HepG2 (cell line): Measurements from ENCODE around the gene TSHZ2. TPM values are rescaled to one million over a fixed set of nuclear protein-coding genes. Genes with fewer than 3 reads are reported as not detected.
A peak's percentile ranks its signal among the peaks of the same experiment; 100 is the strongest.

ENCODE experiments used
- CEBPG ChIP-seq: IDR thresholded peaks from 2 replicates; pipeline ENCODE4 v1.6.1; 2016
- E2F5 ChIP-seq: sonication (generic); formaldehyde crosslinking; conservative IDR thresholded peaks from 2 replicates; pipeline ENCODE4 v1.4.0; 2020; ENCODE audit warnings: missing genetic modification reagents
- HIVEP1 ChIP-seq: sonication (generic); formaldehyde crosslinking; IDR thresholded peaks from 2 replicates; pipeline ENCODE4 v1.4.0; 2020; ENCODE audit warnings: mild to moderate bottlenecking, missing genetic modification reagents
- HOXA3 ChIP-seq: sonication (generic); formaldehyde crosslinking; IDR thresholded peaks from 2 replicates; pipeline ENCODE4 v1.5.0; 2020; ENCODE audit warnings: missing genetic modification reagents
- JUNB ChIP-seq: sonication (generic); formaldehyde crosslinking; IDR thresholded peaks from 2 replicates; pipeline ENCODE4 v1.8.0; 2022; ENCODE audit warnings: missing genetic modification reagents, mild to moderate bottlenecking, borderline replicate concordance
- MATR3 ChIP-seq: sonication (generic); formaldehyde crosslinking; IDR thresholded peaks from 2 replicates; pipeline ENCODE4 v1.4.0; 2020; ENCODE audit warnings: missing genetic modification reagents
- TRIM24 ChIP-seq: sonication (generic); formaldehyde crosslinking; IDR thresholded peaks from 2 replicates; pipeline ENCODE4 v1.8.0; 2022; ENCODE audit warnings: mild to moderate bottlenecking, missing genetic modification reagents
- YY1 ChIP-seq: IDR thresholded peaks from 2 replicates; pipeline ENCODE4 v1.6.1; 2011; ENCODE audit warnings: low read length, low read depth, moderate library complexity, mild to moderate bottlenecking; ENCODE audit not compliant: insufficient read depth, insufficient replicate concordance
- ZBTB8A ChIP-seq: sonication (generic); formaldehyde crosslinking; IDR thresholded peaks from 2 replicates; pipeline ENCODE4 v1.4.0; 2020; ENCODE audit warnings: mild to moderate bottlenecking, low read depth, missing genetic modification reagents, borderline replicate concordance
- ZC3H4 ChIP-seq: sonication (generic); formaldehyde crosslinking; IDR thresholded peaks from 2 replicates; pipeline ENCODE4 v1.4.0; 2020; ENCODE audit warnings: missing genetic modification reagents, borderline replicate concordance
- ZNF337 ChIP-seq: sonication (generic); formaldehyde crosslinking; IDR thresholded peaks from 2 replicates; pipeline ENCODE4 v1.5.1; 2020; ENCODE audit warnings: missing genetic modification reagents, low read depth, mild to moderate bottlenecking, borderline replicate concordance
- ZNF512B ChIP-seq: sonication (generic); formaldehyde crosslinking; IDR thresholded peaks from 2 replicates; pipeline ENCODE4 v1.5.1; 2020; ENCODE audit warnings: missing genetic modification reagents, mild to moderate bottlenecking, borderline replicate concordance
- ZNF547 ChIP-seq: sonication (generic); formaldehyde crosslinking; IDR thresholded peaks from 2 replicates; pipeline ENCODE4 v1.5.1; 2020; ENCODE audit warnings: mild to moderate bottlenecking, missing genetic modification reagents
- ZNF570 ChIP-seq: sonication (generic); formaldehyde crosslinking; IDR thresholded peaks from 2 replicates; pipeline ENCODE4 v1.4.0; 2020; ENCODE audit warnings: mild to moderate bottlenecking, missing genetic modification reagents, borderline replicate concordance
- ZNF616 ChIP-seq: sonication (generic); formaldehyde crosslinking; IDR thresholded peaks from 2 replicates; pipeline ENCODE4 v1.5.0; 2020; ENCODE audit warnings: low read depth, mild to moderate bottlenecking, missing genetic modification reagents
- ZNF747 ChIP-seq: sonication (generic); formaldehyde crosslinking; IDR thresholded peaks from 2 replicates; pipeline ENCODE4 v1.8.1; 2023; ENCODE audit warnings: missing genetic modification reagents, mild to moderate bottlenecking, borderline replicate concordance
- ZNF780A ChIP-seq: sonication (generic); formaldehyde crosslinking; IDR thresholded peaks from 2 replicates; pipeline ENCODE4 v1.8.0; 2022; ENCODE audit warnings: mild to moderate bottlenecking, missing genetic modification reagents, moderate library complexity
- polyA plus RNA-seq, 8 experiments: library from polyadenylated mRNA; depleted of rRNA in 3 of 8; stranded (reverse) in 7 of 8; unstranded in 1 of 8; fragments of >200 nt; fragmentation: Illumina TruSeq in 4 of 8; extraction: Trizol in 4 of 8; gene quantifications; 2 replicates each; pipeline versions ENCODE4 v1.2.1 to v1.2.3, GENCODE V29; 2011 to 2016; ENCODE audit warnings: low read depth in 4 of 8, missing spikeins in 1 of 8, mixed read lengths in 1 of 8; ENCODE audit not compliant: insufficient read depth in 1 of 8
- total RNA-seq, 5 experiments: library from RNA; depleted of rRNA; stranded (reverse); fragments of >200 nt; fragmentation: Illumina TruSeq; extraction: Trizol; gene quantifications; 2 replicates each; pipeline ENCODE4 v1.2.3, GENCODE V29; 2016; ENCODE audit warnings: low read depth in 1 of 5
- TF ChIP-seq, protein P1 (sequence below): sonication (generic); formaldehyde crosslinking; IDR thresholded peaks from 2 replicates; pipeline ENCODE4 v1.4.0; 2020; ENCODE audit warnings: missing genetic modification reagents

TSHZ2 gene
- total and polyA plus RNA-seq, 2 of the 13 experiments (the other 11 are each of a cell fraction or from before 2014, with no cell fraction given): 0.01 TPM; not detected in 1

GRCh38 chr20:53081916-53082863 is 110.0 kb downstream of the TSHZ2 start (continued):
- TF ChIP-seq ZNF512B (CRISPR knock-in tag) (peak; percentile 91; the same call in 1 of the 2 replicates), ZNF616 (CRISPR knock-in tag) (no peak), ZNF570 (CRISPR knock-in tag) (no peak), JUNB (no peak; the same call in none of the 2 replicates), ZBTB8A (CRISPR knock-in tag) (no peak), E2F5 (CRISPR knock-in tag) (no peak), CEBPG (CRISPR knock-in tag) (peak; percentile 90), ZNF747 (CRISPR knock-in tag) (no peak), ZNF547 (CRISPR knock-in tag) (no peak), ZC3H4 (CRISPR knock-in tag) (no peak), HIVEP1 (no peak), ZNF780A (CRISPR knock-in tag) (no peak), HOXA3 (CRISPR knock-in tag) (no peak; the same call in 1 of the 2 replicates), YY1 (no peak), ZNF337 (CRISPR knock-in tag) (no peak), TRIM24 (CRISPR knock-in tag) (no peak), MATR3 (no peak)
- TF ChIP-seq, protein P1, sequence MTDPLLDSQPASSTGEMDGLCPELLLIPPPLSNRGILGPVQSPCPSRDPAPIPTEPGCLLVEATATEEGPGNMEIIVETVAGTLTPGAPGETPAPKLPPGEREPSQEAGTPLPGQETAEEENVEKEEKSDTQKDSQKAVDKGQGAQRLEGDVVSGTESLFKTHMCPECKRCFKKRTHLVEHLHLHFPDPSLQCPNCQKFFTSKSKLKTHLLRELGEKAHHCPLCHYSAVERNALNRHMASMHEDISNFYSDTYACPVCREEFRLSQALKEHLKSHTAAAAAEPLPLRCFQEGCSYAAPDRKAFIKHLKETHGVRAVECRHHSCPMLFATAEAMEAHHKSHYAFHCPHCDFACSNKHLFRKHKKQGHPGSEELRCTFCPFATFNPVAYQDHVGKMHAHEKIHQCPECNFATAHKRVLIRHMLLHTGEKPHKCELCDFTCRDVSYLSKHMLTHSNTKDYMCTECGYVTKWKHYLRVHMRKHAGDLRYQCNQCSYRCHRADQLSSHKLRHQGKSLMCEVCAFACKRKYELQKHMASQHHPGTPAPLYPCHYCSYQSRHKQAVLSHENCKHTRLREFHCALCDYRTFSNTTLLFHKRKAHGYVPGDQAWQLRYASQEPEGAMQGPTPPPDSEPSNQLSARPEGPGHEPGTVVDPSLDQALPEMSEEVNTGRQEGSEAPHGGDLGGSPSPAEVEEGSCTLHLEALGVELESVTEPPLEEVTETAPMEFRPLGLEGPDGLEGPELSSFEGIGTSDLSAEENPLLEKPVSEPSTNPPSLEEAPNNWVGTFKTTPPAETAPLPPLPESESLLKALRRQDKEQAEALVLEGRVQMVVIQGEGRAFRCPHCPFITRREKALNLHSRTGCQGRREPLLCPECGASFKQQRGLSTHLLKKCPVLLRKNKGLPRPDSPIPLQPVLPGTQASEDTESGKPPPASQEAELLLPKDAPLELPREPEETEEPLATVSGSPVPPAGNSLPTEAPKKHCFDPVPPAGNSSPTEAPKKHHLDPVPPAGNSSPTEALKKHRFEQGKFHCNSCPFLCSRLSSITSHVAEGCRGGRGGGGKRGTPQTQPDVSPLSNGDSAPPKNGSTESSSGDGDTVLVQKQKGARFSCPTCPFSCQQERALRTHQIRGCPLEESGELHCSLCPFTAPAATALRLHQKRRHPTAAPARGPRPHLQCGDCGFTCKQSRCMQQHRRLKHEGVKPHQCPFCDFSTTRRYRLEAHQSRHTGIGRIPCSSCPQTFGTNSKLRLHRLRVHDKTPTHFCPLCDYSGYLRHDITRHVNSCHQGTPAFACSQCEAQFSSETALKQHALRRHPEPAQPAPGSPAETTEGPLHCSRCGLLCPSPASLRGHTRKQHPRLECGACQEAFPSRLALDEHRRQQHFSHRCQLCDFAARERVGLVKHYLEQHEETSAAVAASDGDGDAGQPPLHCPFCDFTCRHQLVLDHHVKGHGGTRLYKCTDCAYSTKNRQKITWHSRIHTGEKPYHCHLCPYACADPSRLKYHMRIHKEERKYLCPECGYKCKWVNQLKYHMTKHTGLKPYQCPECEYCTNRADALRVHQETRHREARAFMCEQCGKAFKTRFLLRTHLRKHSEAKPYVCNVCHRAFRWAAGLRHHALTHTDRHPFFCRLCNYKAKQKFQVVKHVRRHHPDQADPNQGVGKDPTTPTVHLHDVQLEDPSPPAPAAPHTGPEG (CRISPR knock-in tag): no peak
